ENCODE results near the gene PLPP3.

Gene PLPP3

DNA sequence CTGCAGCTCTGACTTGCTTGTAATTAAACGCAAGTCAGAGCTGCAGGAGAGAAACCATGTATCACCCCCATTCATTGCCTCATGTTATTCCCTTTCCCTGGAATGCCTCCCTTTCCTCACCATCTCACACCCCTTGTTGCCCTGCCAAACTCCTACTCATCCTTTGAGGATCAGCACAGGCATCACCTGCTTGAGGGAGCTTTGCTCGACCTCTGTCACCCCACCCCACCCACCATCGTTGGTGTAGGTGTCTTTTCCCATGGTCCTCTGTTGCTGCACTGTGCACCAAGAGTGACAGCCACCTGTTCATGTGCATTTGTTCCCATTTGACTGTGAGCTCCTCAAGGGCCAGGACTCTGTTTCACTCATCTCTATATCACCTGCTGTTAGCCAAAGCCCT, 117.2 kb downstream of the PLPP3 start:
- no peak for DNase-seq (ENCODE audit: low read depth in 2 of 2)

DNA sequence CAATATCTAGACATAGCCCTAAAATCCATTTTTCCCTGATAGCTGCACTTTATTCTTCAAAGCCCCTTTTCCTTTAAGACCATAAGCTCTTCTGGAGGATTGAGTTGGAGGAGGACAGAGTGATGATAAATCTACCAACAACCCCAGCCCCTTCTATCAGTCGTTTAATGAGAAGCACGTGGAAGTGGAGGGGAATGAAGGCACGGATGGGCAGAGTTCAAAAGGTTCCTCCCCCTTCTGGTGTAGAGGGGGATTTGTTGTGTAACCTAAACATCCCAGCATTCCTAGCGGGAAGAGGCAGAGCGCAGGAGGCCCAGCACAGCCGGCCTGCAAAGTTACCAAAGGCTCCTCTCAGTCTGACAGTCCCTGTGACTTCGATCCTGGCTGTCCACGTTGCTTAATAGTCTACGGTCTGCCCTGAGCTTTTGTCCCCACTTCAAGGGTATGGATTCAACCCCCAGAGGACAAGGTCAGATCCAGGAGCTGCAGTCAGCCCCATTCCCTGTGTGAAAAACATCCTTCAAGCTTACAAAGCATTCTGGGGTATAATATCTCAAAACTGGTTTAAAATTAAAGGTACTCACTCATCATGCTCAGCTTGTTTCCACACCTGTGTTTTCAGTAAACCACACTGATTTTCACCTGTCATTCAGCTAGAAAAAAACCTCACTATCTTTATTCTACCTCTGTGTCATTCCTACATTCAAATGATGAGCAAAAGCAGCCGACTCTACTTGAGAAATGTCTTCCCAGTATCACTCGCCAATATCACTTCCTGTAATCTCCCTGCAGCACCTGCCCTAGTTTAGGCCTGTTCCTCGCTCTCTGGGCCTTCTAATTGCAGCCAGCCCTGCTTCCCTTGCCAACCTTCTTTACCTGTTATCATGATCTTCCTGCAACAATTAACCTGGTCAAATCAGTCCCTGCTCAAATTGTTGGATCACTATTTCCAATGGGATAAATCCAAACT, 117.9 kb downstream of the PLPP3 start:
- no peak for DNase-seq (ENCODE audit: low read depth in 2 of 2)

DNA sequence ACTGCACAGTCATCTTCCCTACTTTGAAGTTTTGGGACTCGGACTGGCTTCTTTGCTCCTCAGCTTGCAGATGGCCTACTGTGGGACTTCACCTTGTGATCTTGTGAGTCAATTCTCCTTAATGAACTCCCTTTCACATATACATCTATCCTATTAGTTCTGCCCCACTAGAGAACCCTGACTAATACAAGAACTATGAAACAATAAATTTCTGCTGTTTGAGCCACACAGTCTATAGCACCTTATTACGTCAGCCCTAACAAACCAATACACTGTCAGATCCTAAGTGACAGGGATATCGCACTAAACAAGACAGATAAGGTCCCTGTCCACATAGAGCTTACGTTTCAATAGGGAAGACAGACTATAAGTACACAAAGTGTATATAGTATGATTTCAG, 120.1 kb downstream of the PLPP3 start:
- DNase-seq (ENCODE audit: low read depth in 2 of 2), result no peak

DNA sequence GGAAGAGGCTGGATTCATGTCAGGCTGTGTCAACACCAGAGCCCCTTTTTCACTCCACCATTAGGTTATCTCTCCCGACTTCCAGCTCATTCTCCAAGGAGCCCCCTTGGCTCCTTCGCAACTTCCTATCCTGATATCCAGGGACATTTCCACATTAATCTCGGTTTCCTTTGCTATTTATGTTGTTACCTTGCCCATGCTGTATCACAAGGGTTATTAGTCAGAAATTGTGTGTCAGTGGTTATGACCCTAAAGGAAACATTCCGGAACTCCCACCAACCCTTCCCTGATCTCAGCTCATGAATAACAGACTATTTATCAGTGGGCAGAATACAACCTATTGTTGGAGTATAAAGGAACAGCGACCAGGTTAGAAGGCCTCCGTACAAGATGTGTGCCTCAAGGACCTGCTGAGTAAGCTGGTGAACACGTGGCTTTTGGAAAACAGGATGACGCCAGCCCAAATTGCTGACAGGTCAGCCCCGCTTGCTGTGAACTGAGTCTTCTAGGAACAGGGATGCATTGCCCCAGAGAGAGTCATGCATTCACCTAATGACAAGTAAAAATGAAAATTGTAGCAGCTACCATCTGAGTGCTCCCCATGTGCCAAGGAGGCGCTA, 121.5 kb downstream of the PLPP3 start:
- no peak for DNase-seq (ENCODE audit: low read depth in 2 of 2)

DNA sequence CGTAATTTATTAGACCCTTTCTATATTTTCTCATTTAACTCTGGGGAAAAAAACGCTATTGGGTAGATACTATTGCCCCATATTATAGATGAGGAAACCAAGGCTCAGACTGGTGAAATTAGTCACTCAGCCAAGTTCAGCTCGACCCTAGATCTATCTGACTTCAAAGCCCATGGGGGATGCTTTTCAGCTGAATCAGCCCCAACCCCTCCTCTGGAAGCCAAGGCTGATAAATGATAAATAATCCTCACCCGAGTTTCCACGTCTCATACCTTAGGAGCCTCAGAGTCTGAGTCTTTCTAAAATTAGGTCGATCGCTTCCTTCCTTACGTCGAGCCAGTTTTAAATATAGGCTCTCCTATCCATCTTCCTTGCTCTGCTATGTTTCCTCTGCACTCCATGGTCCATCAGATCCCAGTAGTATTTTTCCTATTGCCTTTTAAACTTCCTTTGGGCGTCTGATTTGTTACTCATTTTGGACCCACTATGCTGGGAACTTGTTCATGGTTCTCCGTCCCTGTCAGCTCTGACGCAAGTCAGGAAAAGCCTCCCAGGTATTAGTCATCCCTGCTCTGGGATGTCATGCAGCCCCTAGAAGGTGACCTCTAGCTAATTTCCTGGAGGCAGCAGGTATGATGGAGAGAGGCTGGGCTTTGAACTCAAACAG, 122.8 kb downstream of the PLPP3 start:
- DNase-seq (ENCODE audit: low read depth in 2 of 2), result no peak

DNA sequence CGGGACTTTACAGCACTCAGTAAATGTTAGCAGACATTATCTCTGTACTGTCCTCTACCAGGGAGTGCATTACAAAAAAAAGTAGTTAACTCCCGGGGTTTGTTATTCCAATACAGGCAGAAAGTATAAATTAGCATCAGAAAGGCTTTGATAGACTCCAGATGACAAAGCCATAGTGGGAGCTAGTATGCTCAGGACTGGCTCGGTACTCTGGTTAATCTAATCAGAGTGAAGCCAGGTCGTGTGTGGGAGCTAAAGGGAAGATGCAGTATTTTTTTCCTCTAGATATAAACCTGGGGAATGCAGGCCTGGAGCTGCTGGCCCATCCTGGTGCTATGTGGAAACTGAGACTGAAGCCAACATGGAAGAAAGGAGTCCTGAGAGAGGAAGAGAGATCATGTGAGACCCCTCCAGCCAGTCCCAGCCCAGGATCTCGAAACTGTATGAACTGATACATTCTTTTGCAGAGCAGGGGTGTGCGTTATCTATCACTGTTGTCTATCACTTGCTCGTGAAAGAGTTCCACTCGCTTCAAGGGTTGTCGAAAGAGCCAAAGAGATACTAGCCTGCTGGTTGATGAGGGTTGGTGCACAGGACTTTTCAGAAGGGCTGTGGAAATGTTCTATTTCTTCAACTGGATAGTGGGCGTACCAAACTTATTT, 125.8 kb downstream of the PLPP3 start:
- DNase-seq (ENCODE audit: low read depth in 2 of 2), result no peak

DNA sequence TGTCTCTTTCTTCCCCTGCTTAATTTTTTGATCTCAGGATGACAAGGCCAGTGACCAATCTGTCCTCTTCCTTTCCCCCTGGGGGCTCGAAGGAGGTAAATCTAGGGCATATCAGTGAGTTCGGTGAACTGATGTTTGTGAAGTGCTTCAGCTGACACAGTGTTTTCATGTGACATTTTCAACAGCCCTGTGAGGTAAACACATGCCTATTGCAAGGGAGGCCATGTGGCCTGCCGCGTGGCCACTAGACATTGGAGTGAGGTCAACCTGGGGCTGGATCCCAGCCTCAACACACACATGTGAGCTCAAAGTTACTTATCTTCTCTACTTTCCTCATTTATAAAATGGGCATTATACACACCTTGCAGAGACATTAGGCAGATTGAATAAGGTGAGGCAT, 126.3 kb downstream of the PLPP3 start:
- no peak for DNase-seq (ENCODE audit: low read depth in 2 of 2)

DNA sequence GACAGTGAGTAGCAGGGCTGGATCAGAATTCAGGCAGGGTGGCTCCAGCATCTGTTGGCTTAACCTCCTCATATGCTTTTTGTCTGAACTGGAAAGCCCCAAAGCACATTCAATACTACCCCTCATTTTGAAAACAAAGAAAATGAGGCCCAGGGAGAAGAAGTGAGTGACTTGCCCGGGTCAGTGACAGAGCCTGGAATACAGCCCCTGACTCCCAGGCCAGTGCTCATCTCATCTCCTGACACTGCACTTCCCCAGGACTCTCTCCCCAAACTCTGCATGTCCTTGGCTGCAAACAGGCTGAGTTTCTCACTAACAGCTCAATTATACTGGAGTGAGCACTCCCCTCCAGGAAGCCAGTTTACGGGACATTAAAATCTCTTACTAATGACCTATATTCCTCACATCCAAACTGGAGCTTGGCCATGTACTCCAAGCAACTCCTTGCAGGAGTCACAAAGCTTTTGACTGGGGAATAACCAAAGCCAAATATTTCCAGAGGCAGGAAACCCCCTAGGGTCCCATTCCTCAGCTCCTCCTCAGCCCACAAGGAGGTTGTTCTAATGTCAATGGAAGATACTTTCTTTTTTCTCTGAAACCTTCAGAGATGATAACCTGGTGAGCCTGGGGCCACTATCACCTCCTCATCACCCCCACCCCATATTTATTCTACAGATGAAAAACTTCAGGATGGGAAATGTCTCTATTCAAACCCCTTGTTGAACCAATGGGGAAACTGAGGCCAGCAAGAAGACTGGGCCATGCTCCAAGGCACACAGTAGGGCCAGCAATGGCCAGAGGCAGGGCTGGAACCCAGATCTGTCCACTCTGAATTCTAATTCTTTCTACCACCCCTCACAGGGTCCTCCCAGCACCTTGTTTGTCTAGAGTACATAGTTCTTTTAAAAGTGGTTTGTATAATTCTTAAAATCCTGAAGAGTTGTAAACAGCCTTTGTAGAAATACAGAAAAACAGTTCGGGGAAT, 127.0 kb downstream of the PLPP3 start:
- DNase-seq (ENCODE audit: low read depth in 2 of 2), result no peak

DNA sequence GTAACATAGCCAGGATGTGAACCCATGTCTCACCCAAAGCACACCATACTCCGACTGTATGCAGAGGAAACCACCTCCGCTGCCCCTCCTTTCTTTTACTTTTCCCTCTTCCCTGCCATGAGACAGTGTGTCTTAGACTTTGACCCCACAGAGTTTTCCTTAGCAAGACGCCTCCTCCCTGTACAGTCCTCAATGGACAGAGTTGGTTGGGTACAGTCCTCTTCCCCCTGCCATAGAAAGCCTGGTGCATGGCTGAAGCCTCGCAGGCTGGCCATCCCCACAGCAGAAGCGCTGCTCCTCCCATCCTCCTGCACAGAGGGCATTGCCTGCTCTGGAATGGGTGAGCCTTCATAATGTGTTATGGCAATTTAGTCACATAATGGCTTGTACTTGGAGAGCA, 127.9 kb downstream of the PLPP3 start:
- DNase-seq (ENCODE audit: low read depth in 2 of 2), result no peak

DNA sequence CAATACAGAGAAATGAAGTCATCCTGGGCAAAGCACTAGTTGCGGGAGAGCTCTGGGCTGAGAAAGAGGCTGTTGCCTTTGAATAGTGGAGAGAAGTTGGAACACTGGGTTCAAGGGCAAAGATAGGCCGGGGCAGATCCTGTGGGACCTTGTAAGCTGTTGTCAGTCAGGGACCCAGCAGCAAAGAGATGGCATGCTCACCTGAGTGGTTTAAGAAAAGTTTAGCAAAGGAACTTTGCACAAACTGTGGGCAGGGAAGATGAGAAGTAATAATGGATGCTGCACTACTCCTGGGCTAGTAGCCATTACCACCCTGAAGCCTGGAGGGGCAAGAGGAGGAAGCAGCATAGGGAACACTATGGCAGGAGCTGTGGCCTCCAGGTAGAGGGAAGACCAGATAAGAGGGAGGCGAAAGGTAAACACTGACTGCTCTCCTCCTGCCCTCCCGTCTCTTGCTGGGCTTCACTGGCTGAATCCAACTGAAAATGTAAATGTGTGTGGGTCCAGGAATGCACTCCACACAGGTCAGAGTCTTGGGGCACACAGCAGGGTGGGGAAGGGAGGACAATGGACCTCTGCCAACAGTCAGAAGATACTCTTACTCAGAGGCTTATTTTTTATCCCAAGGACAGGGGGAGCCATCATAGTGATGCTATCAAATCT, 129.2 kb downstream of the PLPP3 start:
- DNase-seq (ENCODE audit: low read depth in 2 of 2), result no peak

DNA sequence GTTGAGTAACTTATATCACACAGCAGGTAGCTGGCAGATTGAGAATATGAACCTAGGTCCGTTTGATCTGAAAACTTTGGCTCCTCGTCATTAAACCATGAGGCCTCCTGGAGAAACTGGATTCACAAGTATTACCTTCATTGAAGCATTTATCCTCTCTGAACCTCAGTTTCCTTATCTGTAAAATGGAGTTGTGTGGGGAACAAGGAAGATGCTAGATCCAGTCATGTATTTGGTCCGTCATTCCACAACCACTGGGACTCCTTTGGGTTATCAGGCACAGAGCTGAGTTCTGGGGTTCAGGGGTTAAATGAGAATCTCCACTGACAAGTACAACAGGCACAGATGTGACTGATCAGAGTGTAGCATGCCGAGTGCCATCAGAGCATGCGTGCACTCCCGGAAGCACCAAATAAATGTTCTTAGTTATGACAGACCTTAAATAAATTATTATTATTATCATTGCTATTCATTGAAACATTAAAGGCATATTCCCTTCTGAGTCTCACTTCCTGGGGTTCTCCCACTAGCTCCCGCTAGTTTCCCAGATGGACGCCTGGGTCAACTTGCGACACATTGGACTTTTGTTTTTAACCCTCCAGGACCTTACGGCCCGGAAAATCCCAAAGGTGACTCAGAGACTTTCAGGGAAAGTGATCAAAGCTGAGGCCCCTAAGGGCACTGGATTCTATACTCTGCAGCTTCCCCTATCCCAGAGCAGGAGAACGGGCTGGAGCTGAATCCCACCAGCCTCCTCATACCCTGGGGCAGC, 130.6 kb downstream of the PLPP3 start:
- no peak for DNase-seq (ENCODE audit: low read depth in 2 of 2)

DNA sequence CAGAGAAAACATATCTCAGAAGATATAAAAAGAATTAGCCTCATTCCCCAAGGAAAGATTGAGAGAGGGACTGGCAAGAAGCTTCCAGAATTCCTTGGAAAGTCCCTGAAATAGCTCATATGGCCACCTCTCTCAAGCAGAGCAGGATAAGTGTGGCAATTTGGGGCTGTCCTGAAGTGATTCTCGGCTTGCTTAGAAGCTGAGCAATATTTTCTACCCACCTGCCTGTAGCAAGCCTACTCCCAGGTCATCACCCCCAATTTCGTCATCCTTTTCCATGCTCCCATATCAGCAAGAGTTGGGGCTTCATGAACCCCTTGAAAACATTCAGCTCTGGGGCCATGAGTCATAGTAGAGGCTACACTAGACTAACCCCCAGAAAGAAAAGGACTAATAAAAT, 131.5 kb downstream of the PLPP3 start:
- no peak for DNase-seq (ENCODE audit: low read depth in 2 of 2)

DNA sequence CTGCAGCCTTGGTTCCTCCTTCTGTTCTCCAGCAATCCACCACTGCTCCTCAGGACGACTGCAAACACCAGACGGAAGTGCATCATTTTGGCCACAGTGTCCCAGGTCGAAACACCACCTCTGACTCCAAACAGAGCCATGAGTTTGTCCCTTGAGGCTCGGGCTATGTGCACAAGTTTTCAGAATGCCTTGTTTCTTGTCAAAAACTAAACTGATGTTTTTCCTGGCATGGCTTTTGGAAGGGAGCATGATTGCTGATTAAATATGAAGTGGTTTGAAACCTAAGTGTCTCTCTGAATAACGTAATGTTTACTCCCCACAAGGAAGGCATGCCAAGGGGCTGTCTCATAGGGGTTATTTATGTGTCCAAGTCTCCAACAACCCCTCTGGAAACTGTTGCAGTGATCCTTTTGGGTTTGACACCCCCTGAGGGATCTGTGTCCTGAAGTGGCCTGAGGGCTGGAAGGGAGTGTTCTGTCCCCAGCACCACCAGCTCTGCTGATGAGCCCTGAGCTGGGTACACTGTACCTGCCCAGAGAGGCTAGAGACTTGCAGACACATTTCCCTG, 132.7 kb downstream of the PLPP3 start:
- no peak for DNase-seq (ENCODE audit: low read depth in 2 of 2)

DNA sequence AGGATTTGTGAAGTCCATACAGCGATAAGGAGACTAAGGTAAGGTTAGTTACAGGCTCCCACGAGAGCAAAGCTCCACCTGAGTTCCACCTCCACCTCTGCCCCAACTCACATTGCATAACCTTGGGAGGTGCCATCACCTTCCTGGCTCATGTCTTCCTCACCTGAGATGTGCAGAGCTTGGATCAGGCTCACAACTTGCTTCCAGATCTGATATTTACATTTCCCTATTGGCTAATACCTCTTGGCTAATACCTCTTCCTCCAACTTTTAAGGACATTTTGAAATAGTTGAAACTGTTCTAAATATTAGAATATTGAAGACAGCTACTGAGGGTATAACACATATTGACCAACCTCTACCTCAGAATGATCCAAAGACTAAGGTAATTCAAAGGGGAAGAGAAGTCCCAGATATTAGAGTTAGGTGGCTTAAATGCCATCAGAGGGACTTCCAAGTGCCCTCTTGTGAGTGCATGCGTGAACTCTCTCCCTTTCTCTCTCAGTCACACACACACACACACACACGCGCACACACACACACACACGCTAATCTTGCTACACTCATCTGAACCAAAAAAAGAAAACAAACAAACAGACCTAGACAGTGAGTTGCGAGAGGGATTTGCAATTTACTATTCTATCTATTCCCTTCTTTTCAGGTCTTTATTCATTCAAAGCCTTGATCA, 134.3 kb downstream of the PLPP3 start:
- DNase-seq (ENCODE audit: low read depth in 2 of 2), result no peak
